Measurements from ENCODE around the gene VSTM4.

VSTM4 gene

DNA sequence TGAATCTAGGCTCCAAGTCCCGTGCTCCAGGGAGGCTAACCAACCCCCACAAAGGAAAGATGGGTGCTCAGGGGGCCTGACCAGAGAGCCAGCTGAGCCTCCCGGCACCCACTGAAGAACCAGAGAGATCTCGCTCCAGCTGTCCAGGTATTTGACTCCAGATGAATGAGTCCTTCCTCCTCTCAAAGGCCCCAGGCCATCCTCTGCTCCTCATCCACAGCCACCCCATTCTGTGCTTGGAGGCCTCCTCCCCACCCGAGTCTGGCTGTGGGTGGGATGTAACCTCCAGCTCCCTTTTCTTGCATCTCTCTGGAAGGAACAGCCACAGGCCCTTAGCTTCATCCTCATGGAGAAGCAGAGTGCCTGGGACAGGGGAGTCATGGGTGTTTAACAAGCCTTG, 44.6 kb downstream of the VSTM4 start:
- no peak for DNase-seq

GRCh38 chr10:49068672-49069217, 46.6 kb downstream of the VSTM4 start:
- no peak for DNase-seq

DNA sequence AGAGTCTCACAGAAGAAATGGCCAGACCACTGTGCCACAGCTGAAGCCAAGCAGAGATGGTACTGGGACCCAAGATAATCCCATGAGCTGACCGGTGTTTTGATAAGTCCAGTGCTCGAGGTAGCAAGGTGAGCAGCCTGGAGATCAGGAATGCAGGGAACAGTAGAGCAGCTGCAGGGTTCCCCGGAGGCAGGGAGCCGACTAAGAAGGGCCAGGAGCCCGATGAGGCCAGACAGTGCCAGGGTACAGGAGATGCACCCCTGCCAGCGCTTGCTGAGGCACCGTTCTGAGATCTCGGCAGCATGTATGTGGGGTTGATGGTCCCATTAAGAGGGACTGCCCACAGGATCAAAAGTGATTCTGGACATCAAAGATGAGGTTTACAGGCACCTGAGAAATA, 47.1 kb downstream of the VSTM4 start:
- no peak for DNase-seq

- DNase-seq = no peak
Observed at GRCh38 chr10:49066944-49067730, 48.2 kb downstream of the VSTM4 start.

GRCh38 chr10:49062229-49062628, 53.1 kb downstream of the VSTM4 start:
- no peak for DNase-seq

GRCh38 chr10:49061667-49062066, 53.7 kb downstream of the VSTM4 start:
- DNase-seq = no peak

DNA sequence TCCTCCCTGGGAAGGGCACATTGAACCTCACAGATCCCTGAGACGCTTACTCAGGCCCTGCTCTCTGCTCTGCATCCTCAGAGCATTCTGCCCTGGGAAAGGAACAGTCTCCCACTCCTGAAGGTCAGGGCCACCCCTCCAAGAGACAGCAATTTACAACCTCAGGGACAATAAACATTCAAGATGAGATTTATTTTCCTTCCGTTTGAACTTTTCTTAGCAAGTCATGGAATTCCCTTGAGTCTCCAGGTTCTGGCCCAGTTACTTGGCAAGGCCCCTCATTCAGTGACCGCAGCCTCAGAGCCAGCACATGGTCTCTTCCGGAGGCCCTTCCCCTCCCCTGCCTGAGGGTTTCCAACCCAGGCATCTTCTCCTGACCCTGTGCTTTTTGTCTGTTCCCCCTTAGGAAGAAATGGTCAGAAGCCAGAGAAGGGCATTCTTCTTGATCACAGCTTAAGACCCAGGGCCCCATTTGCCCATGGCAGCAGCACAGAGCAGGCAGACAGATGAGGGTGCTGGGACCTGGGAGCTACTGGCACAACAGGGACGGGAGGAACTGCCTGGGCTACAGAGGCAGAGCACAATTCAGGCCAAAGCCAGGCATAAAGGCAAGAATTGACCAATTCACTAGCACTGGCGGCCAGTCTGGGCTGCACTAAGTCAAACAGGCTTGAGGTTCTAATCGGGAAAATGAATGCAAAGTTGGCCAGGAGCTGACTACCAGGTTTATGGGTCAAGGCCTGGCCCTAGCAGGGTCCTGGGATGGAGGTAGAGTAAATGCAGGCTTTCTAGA, 56.7 kb downstream of the VSTM4 start:
- DNase-seq = no peak

DNA sequence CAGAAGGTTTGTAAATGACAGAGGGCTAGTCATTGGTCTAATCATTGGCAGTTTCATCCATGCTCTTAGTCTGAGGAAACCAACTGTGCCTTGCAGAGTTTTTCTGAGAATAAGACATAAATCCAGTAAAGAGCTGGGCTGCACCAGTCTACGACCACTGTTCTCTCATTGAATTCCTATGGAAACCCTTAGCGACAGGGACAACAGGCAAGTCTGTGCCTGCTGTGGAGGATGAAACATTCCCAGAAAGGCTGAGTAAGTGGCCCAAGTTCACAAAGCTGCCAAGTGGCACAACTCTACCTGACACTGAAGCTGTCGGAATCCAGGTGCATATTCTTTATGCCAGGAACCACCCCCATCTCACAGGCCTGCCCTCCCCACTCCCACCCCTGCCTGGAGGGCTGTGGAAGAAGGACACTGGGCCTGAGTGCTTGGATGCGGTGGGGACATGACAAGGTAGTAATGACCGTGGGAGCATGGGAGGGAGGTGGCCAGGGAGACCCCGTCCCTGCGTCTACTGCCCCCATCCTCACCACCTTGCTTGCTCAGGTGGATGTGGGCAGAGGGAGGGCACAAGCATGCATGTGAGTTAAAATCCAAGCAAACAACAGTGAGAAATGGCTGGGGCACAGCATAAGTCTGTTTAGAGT, 58.0 kb downstream of the VSTM4 start:
- DNase-seq = no peak

GRCh38 chr10:49056356-49056755, 59.0 kb downstream of the VSTM4 start:
- DNase-seq = no peak

DNA sequence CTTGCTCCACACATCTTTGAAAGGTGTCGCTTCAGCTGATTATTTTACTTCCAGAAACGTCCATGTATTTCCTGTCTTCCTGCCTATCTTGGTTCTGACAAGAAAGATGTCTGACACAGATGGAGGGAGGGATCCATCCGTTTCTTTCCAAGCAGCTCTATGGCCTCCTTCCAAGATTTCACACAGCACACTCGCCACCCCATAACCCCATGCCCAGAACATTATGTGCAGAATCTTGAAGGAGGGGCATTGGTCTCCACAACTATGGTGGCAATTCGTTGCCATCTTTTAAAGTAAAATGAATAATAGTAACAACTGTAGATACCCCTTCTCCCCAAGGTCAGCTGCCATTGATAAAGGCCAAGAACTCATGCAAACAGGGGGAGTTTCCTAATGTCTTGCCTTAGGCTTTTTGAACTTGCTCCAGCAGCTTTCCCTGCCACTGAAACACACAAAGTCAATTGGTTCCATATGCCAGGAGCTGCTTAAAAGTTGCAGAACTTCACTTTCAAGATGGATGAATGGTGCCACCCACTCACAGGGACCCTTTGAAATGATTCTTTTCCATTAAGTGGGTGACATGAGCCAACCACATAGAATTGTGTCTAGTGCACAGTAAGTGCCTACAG, 60.0 kb downstream of the VSTM4 start:
- DNase-seq = no peak

DNA sequence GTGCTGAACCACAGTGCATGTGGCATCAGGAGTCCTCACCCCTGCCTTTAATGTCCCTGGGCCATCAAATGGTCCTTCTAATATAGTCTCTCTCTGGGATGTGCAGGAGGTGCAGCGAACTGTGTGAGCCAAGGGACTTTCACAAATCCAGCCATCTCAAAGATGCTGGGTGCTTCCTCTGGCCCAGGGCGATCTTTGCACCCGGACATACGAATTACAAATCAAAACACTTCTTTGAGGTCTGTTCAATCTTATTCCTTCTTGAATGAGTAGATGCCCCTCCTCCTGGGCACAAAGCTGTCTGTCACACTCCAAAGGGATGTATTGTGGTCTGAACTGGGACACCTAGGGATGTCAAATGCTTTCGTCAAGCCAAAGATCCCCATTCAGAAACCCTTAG, 60.6 kb downstream of the VSTM4 start:
- no peak for DNase-seq

GRCh38 chr10:49053998-49054692, 61.2 kb downstream of the VSTM4 start:
- no peak for DNase-seq

DNA sequence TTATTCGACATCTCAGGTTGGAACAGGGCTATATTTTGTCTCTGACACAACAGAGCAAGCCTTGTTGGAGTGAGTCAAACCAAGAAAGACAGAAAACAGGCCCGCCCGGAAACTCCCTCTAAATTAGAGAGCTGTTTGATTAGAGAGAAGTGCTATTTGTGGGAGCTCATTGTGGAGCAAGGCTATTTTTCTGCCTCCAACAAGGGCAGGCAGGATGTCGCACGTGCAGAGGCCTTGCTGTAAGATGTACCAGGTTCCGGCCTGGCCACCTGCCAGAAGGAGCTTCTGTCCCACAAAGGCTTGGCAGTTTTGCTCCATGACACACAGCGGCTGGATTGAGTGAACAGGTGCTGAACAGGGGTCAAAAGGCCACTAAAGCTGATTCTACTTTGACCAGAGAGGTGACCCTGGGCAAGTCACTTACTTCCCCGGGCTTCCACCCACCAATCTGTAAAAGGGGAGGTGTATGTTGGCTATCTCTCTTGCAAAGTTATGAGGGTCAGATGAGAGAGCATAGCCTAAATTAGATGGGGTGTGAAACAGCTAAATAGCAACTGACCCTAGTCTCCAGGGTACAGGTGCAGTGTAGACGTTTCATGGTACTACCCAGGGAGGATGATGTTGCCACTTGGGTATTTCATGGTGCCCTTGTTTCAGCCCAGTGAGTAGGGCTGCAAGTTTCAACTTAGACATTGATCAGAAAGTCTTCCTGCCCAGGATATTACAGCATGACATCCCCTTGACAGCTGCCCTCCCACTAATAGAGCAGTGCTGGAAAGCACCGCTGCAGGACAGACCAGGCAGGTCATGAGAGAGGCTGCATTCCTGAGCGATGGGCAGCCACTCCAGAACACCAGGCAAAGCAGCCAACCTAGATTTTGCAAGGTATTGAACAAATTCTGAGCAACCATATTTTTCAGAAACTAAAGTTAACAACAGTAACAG, 62.0 kb downstream of the VSTM4 start:
- no peak for DNase-seq

DNA sequence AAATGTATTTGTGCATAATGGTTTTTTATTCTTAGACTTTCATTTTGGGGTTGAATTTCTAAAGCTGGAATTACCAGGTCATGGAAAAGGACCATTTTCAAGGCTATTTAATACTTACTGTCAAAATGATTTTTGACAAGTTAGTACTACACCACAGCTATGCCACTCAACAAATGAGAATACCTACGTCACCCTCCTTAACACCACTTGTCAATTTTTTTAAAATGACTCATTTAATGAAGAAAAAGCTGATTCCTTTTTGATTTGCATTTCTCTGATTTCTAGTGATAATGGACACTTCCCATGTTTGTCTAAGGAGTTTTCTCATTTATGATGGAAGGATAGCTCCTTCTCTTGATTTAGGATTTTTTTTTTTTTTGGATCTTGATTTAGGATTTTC, 63.3 kb downstream of the VSTM4 start:
- DNase-seq = no peak

DNA sequence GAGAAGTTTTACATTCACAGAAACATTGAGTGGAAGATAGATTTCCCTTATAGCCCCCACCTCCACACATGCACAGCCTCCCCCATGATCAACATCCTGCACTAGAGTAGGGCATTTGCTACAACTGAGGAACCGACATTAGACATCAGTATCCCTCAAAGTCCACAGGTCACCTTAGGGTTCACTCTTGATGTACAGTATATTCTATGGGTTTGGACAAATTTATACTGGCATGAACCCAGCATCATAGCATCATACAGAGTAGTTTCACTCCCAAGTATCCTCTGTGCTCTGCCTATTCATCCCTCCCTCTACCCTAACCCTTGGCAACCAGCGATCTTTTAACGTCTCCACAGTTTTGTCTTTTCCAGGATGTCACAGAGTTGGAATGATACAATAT, 64.4 kb downstream of the VSTM4 start:
- DNase-seq = peak; percentile 6

DNA sequence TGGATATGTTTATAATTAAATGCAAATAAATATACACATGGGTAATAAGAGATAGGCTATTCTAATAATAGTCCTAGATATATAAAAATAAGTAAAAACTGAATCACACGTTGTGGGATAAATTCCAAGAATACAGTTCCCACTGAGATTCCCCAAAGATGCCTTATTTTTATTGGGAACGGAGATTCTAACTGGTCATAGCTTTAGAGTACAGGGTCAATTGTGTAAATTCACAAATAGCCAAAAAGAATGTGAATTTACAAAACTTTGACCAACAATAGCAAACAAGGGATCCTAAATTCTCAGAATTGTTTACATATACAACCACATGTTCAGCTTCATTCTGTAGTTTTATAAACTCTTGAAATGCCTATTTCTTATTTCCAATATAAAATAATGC, 65.0 kb downstream of the VSTM4 start:
- DNase-seq = peak; percentile 51

DNA sequence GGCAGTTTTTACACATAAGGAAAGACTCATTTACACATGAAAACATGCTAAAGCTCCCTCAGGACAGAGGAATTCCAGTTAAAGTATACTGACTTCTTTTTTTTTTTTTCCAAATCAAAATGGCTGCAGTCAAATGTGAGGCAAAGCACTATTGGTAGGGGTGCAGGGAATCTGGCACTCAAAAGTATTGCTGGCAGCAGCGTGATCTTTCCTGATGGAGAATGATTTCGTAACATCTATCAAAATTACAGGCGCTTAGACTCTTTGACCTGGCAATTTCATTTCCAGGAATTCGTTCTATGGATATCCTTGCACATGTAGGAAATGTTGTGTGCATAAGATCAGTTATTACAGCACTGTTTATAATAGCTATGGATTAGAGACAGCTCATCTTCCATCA, 65.7 kb downstream of the VSTM4 start:
- no peak for DNase-seq

- no peak for DNase-seq
Observed at GRCh38 chr10:49047128-49047639, 68.1 kb downstream of the VSTM4 start.

DNA sequence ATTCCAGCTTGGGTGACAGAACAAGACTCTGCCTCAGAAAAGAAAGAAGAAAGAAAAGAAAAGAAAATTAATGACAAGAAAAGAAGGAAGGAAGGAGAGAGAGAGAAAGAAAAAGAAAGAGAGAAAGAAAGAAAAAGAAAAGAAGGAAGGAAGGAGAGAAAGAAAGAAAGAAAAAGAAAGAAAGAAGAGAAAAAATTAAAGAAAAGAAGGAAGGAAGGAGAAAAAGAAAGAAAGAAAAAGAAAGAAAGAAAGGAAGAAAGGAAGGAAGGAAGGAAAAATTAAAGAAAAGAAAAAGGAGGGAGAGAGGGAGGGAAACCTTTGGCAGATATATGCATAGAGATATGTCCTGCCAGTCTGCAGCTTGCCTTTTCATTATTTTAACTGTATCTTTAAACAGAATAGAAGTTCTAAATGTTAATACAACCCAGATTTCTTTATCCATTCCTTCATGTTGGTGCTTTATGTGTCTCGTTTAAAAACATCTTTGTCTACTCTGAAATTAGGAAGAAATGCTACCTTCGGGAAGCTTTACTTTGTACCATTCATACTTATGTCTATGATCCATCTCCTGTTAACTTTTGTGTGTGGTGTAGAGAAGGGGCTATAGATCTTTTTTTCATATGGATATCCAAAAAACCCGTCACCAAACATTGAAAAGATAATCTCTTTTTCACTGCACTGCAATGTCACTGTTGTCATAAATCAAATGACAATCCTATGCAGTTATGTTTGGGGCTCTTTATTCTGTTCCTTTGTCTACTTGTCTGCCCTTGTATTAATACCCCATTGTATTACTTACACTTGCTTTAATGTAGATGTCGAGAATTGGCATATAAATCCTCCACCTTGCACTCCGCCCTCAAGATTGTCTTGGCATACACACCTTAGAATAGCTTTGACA, 70.8 kb downstream of the VSTM4 start:
- no peak for DNase-seq

DNA sequence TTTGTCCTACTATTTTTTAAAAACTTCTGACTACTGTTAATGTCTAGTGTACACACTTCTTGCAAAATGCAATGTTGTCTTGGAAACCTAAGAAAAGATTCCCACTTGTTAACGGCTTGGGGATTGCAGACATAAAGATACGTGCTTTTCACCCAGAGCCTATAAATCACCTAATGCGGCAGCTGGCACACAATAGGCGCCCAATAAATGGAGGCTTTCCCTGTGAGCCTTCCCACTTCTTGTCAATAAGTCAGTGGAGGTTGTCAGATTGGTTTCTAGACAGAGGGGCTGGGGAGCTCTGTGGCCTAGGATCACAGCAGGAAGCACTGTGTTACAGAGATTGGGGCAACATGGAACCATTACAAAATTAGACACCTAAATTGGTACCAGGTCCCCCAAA, 74.7 kb downstream of the VSTM4 start:
- no peak for DNase-seq
